ENCODE results near the gene DPF3. TPM values are rescaled to one million over a fixed set of nuclear protein-coding genes. Genes with fewer than 3 reads are reported as not detected.

The DPF3 gene
- total RNA-seq, 2 donors from 2014 or later, result 11.0 TPM; not detected in 1

- Histone ChIP-seq H3K4me3 (no peak overlapping the region), H3K36me3 (no peaks in the 10 kb centered on the region), H3K4me1 (replicated peaks) (no peaks in the 10 kb centered on the region), H3K27me3 (replicated peaks; ENCODE audit: insufficient read depth) (no peaks in the 10 kb centered on the region), H3K27ac (no peak overlapping the region), H3K9me3 (no peaks in the 10 kb centered on the region)
- no peak for DNase-seq (ENCODE audit: low spot score)
- WGBS, result 78% methylated on average over 4 of the region's 4 CpGs
- no peak for TF ChIP-seq CTCF (IDR thresholded peaks at IDR 0.05)
- TF ChIP-seq POLR2AphosphoS5 (IDR thresholded peaks at IDR 0.05), result no peak
- TF ChIP-seq POLR2A (IDR thresholded peaks at IDR 0.05), result no peak
- intact Hi-C loops (cut with DNase I), result no loop called here
Observed at GRCh38 chr14:72664651-72665050, 229.2 kb downstream of the DPF3 start.

- Histone ChIP-seq H3K27me3 (replicated peaks; ENCODE audit: insufficient read depth) (no peaks in the 10 kb centered on the region), H3K27ac (no peak overlapping the region), H3K36me3 (no peaks in the 10 kb centered on the region), H3K4me1 (replicated peaks) (no peaks in the 10 kb centered on the region), H3K9me3 (no peaks in the 10 kb centered on the region), H3K4me3 (no peak overlapping the region)
- 81% methylated on average over 5 of the region's 5 CpGs for WGBS
- TF ChIP-seq POLR2A (IDR thresholded peaks at IDR 0.05) (no peak), CTCF (IDR thresholded peaks at IDR 0.05) (no peak), POLR2AphosphoS5 (IDR thresholded peaks at IDR 0.05) (no peak)
- no peak for DNase-seq (ENCODE audit: low spot score)
- intact Hi-C loops (cut with DNase I), result no loop called here
Observed at GRCh38 chr14:72663956-72664650, 229.8 kb downstream of the DPF3 start.

- intact Hi-C loops (cut with DNase I), result no loop called here
- no peak overlapping the region for H3K27ac ChIP-seq
- WGBS, result 100% methylated on average over 1 of the region's 1 CpG
- no peaks in the 10 kb centered on the region for H3K36me3 ChIP-seq
- TF ChIP-seq POLR2A (IDR thresholded peaks at IDR 0.05), result no peak
- H3K27me3 ChIP-seq (replicated peaks; ENCODE audit: insufficient read depth), result no peaks in the 10 kb centered on the region
- DNase-seq (ENCODE audit: low spot score), result no peak
- H3K9me3 ChIP-seq, result no peaks in the 10 kb centered on the region
- no peaks in the 10 kb centered on the region for H3K4me1 ChIP-seq (replicated peaks)
- no peak overlapping the region for H3K4me3 ChIP-seq
Observed at GRCh38 chr14:72663076-72663487, 230.8 kb downstream of the DPF3 start.

GRCh38 chr14:72662214-72662613 is 231.7 kb downstream of the DPF3 start:
- no peak for TF ChIP-seq POLR2A (IDR thresholded peaks at IDR 0.05)
- TF ChIP-seq POLR2AphosphoS5 (IDR thresholded peaks at IDR 0.05), result no peak
- TF ChIP-seq CTCF (IDR thresholded peaks at IDR 0.05), result no peak
- intact Hi-C loops (cut with DNase I), result no loop called here
- WGBS, result 62% methylated on average over 2 of the region's 2 CpGs
- H3K27me3 ChIP-seq (replicated peaks; ENCODE audit: insufficient read depth), result no peaks in the 10 kb centered on the region
- H3K9me3 ChIP-seq, result no peaks in the 10 kb centered on the region
- DNase-seq (ENCODE audit: low spot score), result no peak
- no peak overlapping the region for H3K4me3 ChIP-seq
- no peak overlapping the region for H3K27ac ChIP-seq
- no peaks in the 10 kb centered on the region for H3K36me3 ChIP-seq
- H3K4me1 ChIP-seq (replicated peaks), result no peaks in the 10 kb centered on the region

- Histone ChIP-seq H3K4me3 (no peak overlapping the region), H3K27ac (no peak overlapping the region), H3K9me3 (no peaks in the 10 kb centered on the region), H3K36me3 (no peaks in the 10 kb centered on the region), H3K27me3 (replicated peaks; ENCODE audit: insufficient read depth) (no peaks in the 10 kb centered on the region), H3K4me1 (replicated peaks) (no peaks in the 10 kb centered on the region)
- no peak for DNase-seq (ENCODE audit: low spot score)
- TF ChIP-seq CTCF (IDR thresholded peaks at IDR 0.05) (no peak), POLR2A (IDR thresholded peaks at IDR 0.05) (no peak), POLR2AphosphoS5 (IDR thresholded peaks at IDR 0.05) (no peak)
- intact Hi-C loops (cut with DNase I), result no loop called here
- 94% methylated on average over 1 of the region's 1 CpG for WGBS
Observed at GRCh38 chr14:72657214-72657921, 236.5 kb downstream of the DPF3 start.

All from prostate gland (tissue), 2 donors.